Rectal smooth muscle tissue (tissue), 1 donor: ENCODE data around the gene UBR4.

Experiments
- H3K27ac ChIP-seq: one replicate; pipeline ENCODE4 v1.7.0; 2013; ENCODE audit warnings: low read depth, low read length, inconsistent platforms
- H3K27me3 ChIP-seq: one replicate; pipeline ENCODE4 v1.7.0; 2013; ENCODE audit warnings: low read length; ENCODE audit not compliant: control insufficient read depth, insufficient read depth
- H3K36me3 ChIP-seq: one replicate; pipeline ENCODE4 v1.7.0; 2013; ENCODE audit warnings: low read length; ENCODE audit not compliant: control insufficient read depth, insufficient read depth
- H3K4me1 ChIP-seq: one replicate; pipeline ENCODE4 v1.7.0; 2013; ENCODE audit warnings: low read length; ENCODE audit not compliant: control insufficient read depth, insufficient read depth
- H3K4me3 ChIP-seq: one replicate; pipeline ENCODE4 v1.7.0; 2013; ENCODE audit warnings: low read length
- H3K9ac ChIP-seq: one replicate; pipeline ENCODE4 v1.7.0; 2013; ENCODE audit warnings: low read length

The UBR4 gene

GRCh38 chr1:19149736-19150135 lies 60.3 kb downstream of the UBR4 start:
- Histone ChIP-seq H3K27ac (no peak overlapping the region), H3K27me3 (no peaks in the 10 kb centered on the region), H3K4me1 (no peaks in the 10 kb centered on the region), H3K36me3 (peaks cover 93% of the 10 kb centered on the region), H3K9ac (no peak overlapping the region), H3K4me3 (no peak overlapping the region)

DNA sequence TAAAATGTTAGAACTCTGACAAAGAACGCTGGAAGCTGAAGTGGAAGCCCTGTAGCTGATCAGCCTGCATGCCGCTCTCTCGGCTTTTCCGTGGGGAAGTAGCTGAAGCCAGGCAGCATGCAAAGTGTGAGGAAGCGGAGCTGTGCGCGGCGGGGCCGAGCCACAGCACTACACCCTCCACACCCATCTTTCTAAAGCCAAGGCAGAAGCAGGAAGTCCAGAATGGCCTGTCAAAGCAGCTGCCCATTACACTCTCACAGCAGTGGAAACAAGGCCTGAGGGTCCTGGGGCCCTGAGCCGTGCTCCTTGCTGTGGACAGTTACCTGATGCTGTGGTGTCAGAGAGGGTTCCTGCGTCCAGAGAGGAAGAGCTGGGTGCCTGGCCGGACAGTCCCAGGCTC lies 69.6 kb downstream of the UBR4 start:
- Histone ChIP-seq H3K27ac (no peak overlapping the region), H3K36me3 (peaks cover 56% of the 10 kb centered on the region), H3K9ac (no peak overlapping the region), H3K27me3 (no peaks in the 10 kb centered on the region), H3K4me1 (no peaks in the 10 kb centered on the region), H3K4me3 (no peak overlapping the region)

DNA sequence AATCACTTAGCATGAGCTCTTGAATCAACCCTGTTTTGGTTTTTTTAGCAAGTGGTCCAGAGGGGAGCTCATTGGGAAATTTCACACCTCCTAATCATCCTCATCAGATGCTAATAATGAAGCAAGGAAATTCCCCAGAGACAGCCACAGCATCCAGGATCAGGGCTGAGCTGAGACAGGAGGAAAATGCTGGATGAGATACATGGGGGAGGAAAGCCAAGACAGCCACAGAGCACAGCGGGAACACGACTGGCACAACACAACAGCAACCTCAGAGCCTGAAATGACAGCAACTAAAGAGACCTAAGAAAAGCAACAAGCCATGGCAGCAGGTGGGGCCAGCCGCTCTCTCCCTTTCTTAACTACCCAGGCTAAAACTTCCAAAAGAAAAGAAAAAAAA lies 70.4 kb downstream of the UBR4 start:
- Histone ChIP-seq H3K4me3 (no peak overlapping the region), H3K27ac (no peak overlapping the region), H3K9ac (no peak overlapping the region), H3K4me1 (no peaks in the 10 kb centered on the region), H3K36me3 (peaks cover 50% of the 10 kb centered on the region), H3K27me3 (no peaks in the 10 kb centered on the region)

DNA sequence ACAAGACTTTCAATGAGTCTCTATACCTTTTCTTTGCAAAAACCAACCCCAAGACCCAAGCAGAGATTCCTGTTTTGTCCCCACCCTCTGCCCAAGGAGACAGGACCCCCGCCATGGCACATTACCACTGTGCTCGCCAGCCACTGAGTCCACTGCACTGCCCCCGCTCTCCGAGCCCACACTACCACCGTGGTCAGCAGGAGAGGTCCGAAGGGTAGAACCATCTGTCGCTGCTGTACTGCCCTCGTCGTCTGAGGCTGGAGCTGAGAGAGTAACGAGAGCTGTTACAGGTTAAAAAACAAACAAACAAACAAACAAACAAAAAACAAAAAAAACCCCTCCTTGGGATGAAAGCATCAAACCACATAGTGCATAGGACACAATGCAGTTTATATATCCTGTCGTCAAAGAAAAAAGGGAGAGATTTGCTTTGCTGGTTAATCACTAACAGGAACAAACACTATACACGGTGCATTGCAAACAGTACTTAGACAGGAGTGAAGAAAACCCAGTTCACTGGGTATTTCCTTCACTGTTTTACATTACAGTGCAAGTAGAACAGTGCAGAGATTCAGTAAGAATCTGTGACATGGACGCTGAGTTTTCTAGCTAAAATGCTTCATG lies 71.0 kb downstream of the UBR4 start:
- no peak overlapping the region for H3K4me3 ChIP-seq
- no peaks in the 10 kb centered on the region for H3K4me1 ChIP-seq
- peaks cover 51% of the 10 kb centered on the region for H3K36me3 ChIP-seq
- no peak overlapping the region for H3K9ac ChIP-seq
- H3K27me3 ChIP-seq: no peaks in the 10 kb centered on the region
- H3K27ac ChIP-seq: no peak overlapping the region

DNA sequence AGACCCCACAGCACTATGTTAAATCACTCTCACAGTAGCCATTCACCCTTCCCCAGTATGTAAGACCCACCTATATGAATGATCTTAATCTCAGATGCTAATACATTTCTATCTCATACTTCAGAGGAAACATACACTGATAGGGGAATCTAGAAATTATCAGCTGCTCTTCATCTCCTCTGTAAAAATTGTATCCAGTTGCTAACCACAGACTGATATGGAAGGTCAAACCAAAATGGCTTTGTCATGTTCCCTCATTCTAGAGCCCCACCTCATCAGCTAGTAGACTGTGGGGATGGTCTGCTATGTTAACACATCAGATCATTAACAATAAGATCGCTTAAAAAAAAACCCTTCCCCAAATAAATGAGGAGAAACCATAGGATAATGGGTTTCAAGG lies 71.7 kb downstream of the UBR4 start:
- H3K27me3 ChIP-seq: no peaks in the 10 kb centered on the region
- no peak overlapping the region for H3K9ac ChIP-seq
- H3K4me3 ChIP-seq: no peak overlapping the region
- no peaks in the 10 kb centered on the region for H3K4me1 ChIP-seq
- H3K27ac ChIP-seq: no peak overlapping the region
- H3K36me3 ChIP-seq: peaks cover 46% of the 10 kb centered on the region

- H3K36me3 ChIP-seq: peaks cover 41% of the 10 kb centered on the region
- H3K4me1 ChIP-seq: no peaks in the 10 kb centered on the region
- H3K27me3 ChIP-seq: no peaks in the 10 kb centered on the region
- no peak overlapping the region for H3K27ac ChIP-seq
- H3K9ac ChIP-seq: no peak overlapping the region
- H3K4me3 ChIP-seq: no peak overlapping the region
Measured at GRCh38 chr1:19137158-19137557, 72.9 kb downstream of the UBR4 start.

- no peak overlapping the region for H3K9ac ChIP-seq
- no peak overlapping the region for H3K27ac ChIP-seq
- H3K4me3 ChIP-seq: no peak overlapping the region
- no peaks in the 10 kb centered on the region for H3K4me1 ChIP-seq
- H3K27me3 ChIP-seq: no peaks in the 10 kb centered on the region
- H3K36me3 ChIP-seq: peaks cover 29% of the 10 kb centered on the region
Measured at GRCh38 chr1:19133360-19133759, 76.7 kb downstream of the UBR4 start.

DNA sequence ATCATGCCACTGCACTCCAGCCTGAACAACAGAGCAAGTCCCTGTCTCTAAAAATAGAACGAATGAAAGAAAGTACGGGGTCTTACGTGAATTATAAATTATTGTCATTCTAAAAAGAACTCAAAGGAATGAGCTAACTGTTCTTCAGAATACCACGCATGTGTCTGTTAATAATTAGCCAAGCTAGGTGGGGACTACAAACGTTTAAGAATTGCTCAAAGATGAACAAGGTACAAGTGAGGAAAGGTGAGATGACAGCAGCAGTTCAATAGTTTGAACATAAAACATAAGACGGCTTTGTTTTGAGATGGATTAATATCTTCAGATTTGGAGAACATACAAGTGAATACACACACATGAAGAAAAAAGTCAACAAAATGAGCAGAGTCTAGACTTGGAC lies 79.6 kb downstream of the UBR4 start:
- Histone ChIP-seq H3K27ac (no peak overlapping the region), H3K27me3 (no peaks in the 10 kb centered on the region), H3K36me3 (peaks cover 42% of the 10 kb centered on the region), H3K4me1 (no peaks in the 10 kb centered on the region), H3K4me3 (no peak overlapping the region), H3K9ac (no peak overlapping the region)

- no peaks in the 10 kb centered on the region for H3K27me3 ChIP-seq
- H3K9ac ChIP-seq: no peak overlapping the region
- no peak overlapping the region for H3K4me3 ChIP-seq
- H3K36me3 ChIP-seq: peaks cover 51% of the 10 kb centered on the region
- no peak overlapping the region for H3K27ac ChIP-seq
- H3K4me1 ChIP-seq: no peaks in the 10 kb centered on the region
Measured at GRCh38 chr1:19128968-19129514, 81.0 kb downstream of the UBR4 start.

GRCh38 chr1:19124273-19124672 lies 85.8 kb downstream of the UBR4 start:
- no peak overlapping the region for H3K4me3 ChIP-seq
- H3K27ac ChIP-seq: no peak overlapping the region
- H3K9ac ChIP-seq: no peak overlapping the region
- H3K27me3 ChIP-seq: no peaks in the 10 kb centered on the region
- H3K36me3 ChIP-seq: peaks cover 80% of the 10 kb centered on the region
- no peaks in the 10 kb centered on the region for H3K4me1 ChIP-seq

GRCh38 chr1:19123837-19124236 lies 86.2 kb downstream of the UBR4 start:
- Histone ChIP-seq H3K27me3 (no peaks in the 10 kb centered on the region), H3K9ac (no peak overlapping the region), H3K36me3 (peaks cover 80% of the 10 kb centered on the region), H3K27ac (no peak overlapping the region), H3K4me1 (no peaks in the 10 kb centered on the region), H3K4me3 (no peak overlapping the region)

GRCh38 chr1:19122668-19123067 lies 87.4 kb downstream of the UBR4 start:
- Histone ChIP-seq H3K9ac (no peak overlapping the region), H3K27ac (no peak overlapping the region), H3K27me3 (no peaks in the 10 kb centered on the region), H3K36me3 (peaks cover 78% of the 10 kb centered on the region), H3K4me1 (no peaks in the 10 kb centered on the region), H3K4me3 (no peak overlapping the region)

DNA sequence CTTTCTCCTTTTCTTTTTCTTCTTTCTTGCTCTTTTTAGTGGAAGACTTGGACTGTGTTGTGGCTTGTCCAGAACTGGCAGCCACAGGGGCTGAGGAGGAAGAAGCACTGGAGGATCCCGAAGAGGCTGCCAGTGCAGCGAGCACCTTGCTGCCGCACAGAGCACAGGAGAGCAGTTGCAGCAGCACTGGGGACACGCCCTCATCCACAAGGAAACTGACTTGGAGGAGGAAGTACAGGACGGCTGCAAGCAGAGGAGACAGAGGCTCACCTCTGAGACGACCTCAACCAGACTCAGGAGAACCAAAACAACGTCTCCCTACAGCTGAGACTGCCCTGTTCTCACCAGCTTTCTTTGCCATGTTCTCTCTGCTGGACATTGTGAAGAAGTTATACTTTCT lies 88.9 kb downstream of the UBR4 start:
- Histone ChIP-seq H3K27me3 (no peaks in the 10 kb centered on the region), H3K36me3 (peaks cover 80% of the 10 kb centered on the region), H3K4me3 (no peak overlapping the region), H3K4me1 (no peaks in the 10 kb centered on the region), H3K27ac (no peak overlapping the region), H3K9ac (no peak overlapping the region)
